ENCODE results near the gene IGFN1. TPM values are rescaled to one million over a fixed set of nuclear protein-coding genes. Genes with fewer than 3 reads are reported as not detected.

Gene IGFN1
- total and polyA plus RNA-seq, 8 donors, result 0.60 to 3.0 (median 0.95) TPM

GRCh38 chr1:201185123-201185453 lies 5.5 kb upstream of the IGFN1 start:
- Histone ChIP-seq H3K4me1 (peaks cover 0 to 3% of the 10 kb centered on the region in 2 donors), H3K27me3 (no peaks in the 10 kb centered on the region), H3K36me3 (no peaks in the 10 kb centered on the region), H3K9me3 (no peaks in the 10 kb centered on the region), H3K27ac (no peak overlapping the region), H3K4me3 (no peak overlapping the region)
- ATAC-seq (no peak), DNase-seq (no peak)
- no peak for TF ChIP-seq CTCF (IDR thresholded peaks at IDR 0.05)
- intact Hi-C loops (cut with DNase I), result no loop called here

DNA sequence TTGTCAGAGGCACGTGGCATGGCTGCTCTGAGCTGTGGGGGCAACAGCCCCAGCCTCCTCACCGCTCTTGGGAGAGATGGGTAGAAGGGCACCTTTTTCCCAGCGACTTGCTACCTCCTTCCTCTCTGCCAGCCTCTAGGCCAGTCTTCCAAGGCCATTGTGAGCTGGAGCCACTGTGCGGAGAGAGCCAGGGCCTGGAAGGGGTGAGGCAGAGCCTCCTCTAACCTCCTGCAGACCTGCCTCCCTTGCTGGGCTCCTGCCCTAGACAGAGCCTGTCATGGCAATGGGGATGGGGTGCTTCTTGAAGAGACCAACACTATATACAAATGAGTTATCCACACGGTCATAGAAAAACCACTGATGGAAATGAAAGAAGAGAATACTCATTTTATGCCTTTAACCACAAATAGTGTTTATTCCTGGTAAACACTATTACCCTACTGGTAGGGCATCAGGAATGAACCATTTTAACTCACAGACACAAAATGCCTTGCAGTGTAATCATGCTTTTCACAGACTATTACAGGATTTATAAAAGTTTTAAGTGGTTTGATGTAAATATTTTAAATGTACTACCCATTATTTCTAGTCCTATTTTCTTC lies 5.0 kb upstream of the IGFN1 start:
- intact Hi-C loops (cut with DNase I), result no loop called here
- ATAC-seq, result no peak
- no peak overlapping the region for H3K27ac ChIP-seq

GRCh38 chr1:201186192-201186591 lies 4.4 kb upstream of the IGFN1 start:
- intact Hi-C loops (cut with DNase I), result no loop called here
- TF ChIP-seq CTCF (IDR thresholded peaks at IDR 0.05), result no peak
- H3K4me1 ChIP-seq, result peaks cover 0 to 3% of the 10 kb centered on the region in 2 donors
- peak in 1 of 4 donors; percentile 44 for DNase-seq
- no peaks in the 10 kb centered on the region for H3K9me3 ChIP-seq
- ATAC-seq, result no peak
- H3K27ac ChIP-seq, result no peak overlapping the region
- no peaks in the 10 kb centered on the region for H3K36me3 ChIP-seq
- H3K27me3 ChIP-seq, result peaks cover 0 to 7% of the 10 kb centered on the region in 2 donors
- H3K4me3 ChIP-seq, result no peak overlapping the region

More for the DNA sequence above, 5.0 kb upstream of the IGFN1 start:
- Histone ChIP-seq H3K4me1 (peaks cover 0 to 3% of the 10 kb centered on the region in 2 donors), H3K36me3 (no peaks in the 10 kb centered on the region), H3K9me3 (no peaks in the 10 kb centered on the region), H3K27me3 (peaks cover 0 to 1% of the 10 kb centered on the region in 2 donors), H3K4me3 (no peak overlapping the region)
- no peak for DNase-seq
- no peak for TF ChIP-seq CTCF (IDR thresholded peaks at IDR 0.05)

- H3K27ac ChIP-seq, result no peak overlapping the region
- peaks cover 0 to 3% of the 10 kb centered on the region in 2 donors for H3K4me1 ChIP-seq
- H3K4me3 ChIP-seq, result no peak overlapping the region
- peaks cover 0 to 17% of the 10 kb centered on the region in 2 donors for H3K27me3 ChIP-seq
- ATAC-seq (no peak), DNase-seq (no peak)
- no peaks in the 10 kb centered on the region for H3K9me3 ChIP-seq
- H3K36me3 ChIP-seq, result no peaks in the 10 kb centered on the region
- intact Hi-C loops (cut with DNase I), result no loop called here
- TF ChIP-seq CTCF (IDR thresholded peaks at IDR 0.05), result no peak
These were observed 1.5 kb upstream of the IGFN1 start for GRCh38 chr1:201189085-201189484.

- intact Hi-C loops (cut with DNase I), result no loop called here
- no peak for TF ChIP-seq CTCF (IDR thresholded peaks at IDR 0.05)
- H3K4me1 ChIP-seq, result no peaks in the 10 kb centered on the region
- no peaks in the 10 kb centered on the region for H3K9me3 ChIP-seq
- peaks cover 0 to 17% of the 10 kb centered on the region in 2 donors for H3K27me3 ChIP-seq
- no peak for DNase-seq
- no peaks in the 10 kb centered on the region for H3K36me3 ChIP-seq
- H3K27ac ChIP-seq, result no peak overlapping the region
- H3K4me3 ChIP-seq, result no peak overlapping the region
- no peak for ATAC-seq
These were observed 619 bp upstream of the IGFN1 start for GRCh38 chr1:201190005-201190404.

All from left lung (tissue), 10 donors.